Right atrium auricular region (tissue), 2 donors: ENCODE data around the gene ZC3H13. TPM values are rescaled to one million over a fixed set of nuclear protein-coding genes. Genes with fewer than 3 reads are reported as not detected.

ENCODE experiments used
- DNase-seq: peaks from one replicate; pipeline ENCODE4 v3.0.0-alpha.2; 2019; ENCODE audit warnings: low spot score
- H3K27ac ChIP-seq, 2 donors: fragments of 200-600 bp; sonication (generic); 1 replicate in 1 of 2; 2 replicates in 1 of 2; pipeline ENCODE4 v1.5.1; 2016 to 2019
- H3K27me3 ChIP-seq, 2 donors: fragments of 200-600 bp; sonication (generic); one replicate each; pipeline versions ENCODE4 v1.5.1 to v1.6.0; 2017 to 2019
- H3K36me3 ChIP-seq: fragments of 200-600 bp; sonication (generic); one replicate; pipeline ENCODE4 v1.5.1; 2016
- H3K4me1 ChIP-seq, 2 donors: fragments of 200-600 bp; sonication (generic); one replicate each; pipeline versions ENCODE4 v1.5.1 to v1.6.0; 2017 to 2019
- H3K4me3 ChIP-seq, 2 donors: fragments of 200-600 bp; sonication (generic); 1 replicate in 1 of 2; 2 replicates in 1 of 2; pipeline ENCODE4 v1.5.1; 2017 to 2019; ENCODE audit warnings: mild to moderate bottlenecking in 1 of 2, moderate library complexity in 1 of 2
- H3K9me3 ChIP-seq, 2 donors: fragments of 200-600 bp; sonication (generic); one replicate each; pipeline ENCODE4 v1.5.1; 2019
- total RNA-seq, 2 donors: library from RNA; depleted of rRNA; stranded (reverse); fragments of >200 nt; gene quantifications; one replicate each; pipeline ENCODE4 v1.1.0, GENCODE V29; 2016
- TF ChIP-seq, protein P1 (sequence below), 2 donors: fragments of 200-600 bp; sonication (generic); IDR thresholded peaks; one replicate each; pipeline ENCODE4 v1.5.1; 2019; ENCODE audit warnings: antibody characterized with exemption in 2 of 2

The ZC3H13 gene
- total RNA-seq, 2 donors from 2014 or later = 18.2 to 21.0 TPM

DNA sequence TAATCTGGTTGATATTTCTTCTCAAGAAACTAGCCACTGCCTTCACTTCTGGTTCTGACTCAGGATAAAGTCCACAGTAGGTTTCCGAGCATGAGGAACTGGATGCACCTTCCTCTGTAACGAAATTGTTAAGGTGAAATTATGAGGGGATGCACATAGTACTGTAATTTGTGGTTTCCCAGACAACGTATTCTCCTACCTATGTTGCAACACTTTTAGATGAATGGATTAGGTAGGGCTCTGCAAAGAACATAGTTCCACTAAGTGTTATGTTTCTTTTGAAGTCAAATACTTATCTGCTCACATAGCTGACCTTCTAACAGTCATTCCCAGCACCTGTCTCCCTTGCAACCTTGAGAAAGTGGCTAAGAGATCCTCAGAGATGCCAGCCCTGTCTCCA, 5.7 kb upstream of the ZC3H13 start:
- Histone ChIP-seq H3K4me3 (no peak overlapping the region), H3K36me3 (no peaks in the 10 kb centered on the region), H3K9me3 (no peaks in the 10 kb centered on the region), H3K27ac (no peak overlapping the region), H3K27me3 (no peaks in the 10 kb centered on the region), H3K4me1 (peaks cover 0 to 5% of the 10 kb centered on the region in 2 donors)
- no peak for DNase-seq
- TF ChIP-seq, protein P1, sequence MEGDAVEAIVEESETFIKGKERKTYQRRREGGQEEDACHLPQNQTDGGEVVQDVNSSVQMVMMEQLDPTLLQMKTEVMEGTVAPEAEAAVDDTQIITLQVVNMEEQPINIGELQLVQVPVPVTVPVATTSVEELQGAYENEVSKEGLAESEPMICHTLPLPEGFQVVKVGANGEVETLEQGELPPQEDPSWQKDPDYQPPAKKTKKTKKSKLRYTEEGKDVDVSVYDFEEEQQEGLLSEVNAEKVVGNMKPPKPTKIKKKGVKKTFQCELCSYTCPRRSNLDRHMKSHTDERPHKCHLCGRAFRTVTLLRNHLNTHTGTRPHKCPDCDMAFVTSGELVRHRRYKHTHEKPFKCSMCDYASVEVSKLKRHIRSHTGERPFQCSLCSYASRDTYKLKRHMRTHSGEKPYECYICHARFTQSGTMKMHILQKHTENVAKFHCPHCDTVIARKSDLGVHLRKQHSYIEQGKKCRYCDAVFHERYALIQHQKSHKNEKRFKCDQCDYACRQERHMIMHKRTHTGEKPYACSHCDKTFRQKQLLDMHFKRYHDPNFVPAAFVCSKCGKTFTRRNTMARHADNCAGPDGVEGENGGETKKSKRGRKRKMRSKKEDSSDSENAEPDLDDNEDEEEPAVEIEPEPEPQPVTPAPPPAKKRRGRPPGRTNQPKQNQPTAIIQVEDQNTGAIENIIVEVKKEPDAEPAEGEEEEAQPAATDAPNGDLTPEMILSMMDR (IDR thresholded peaks at IDR 0.05) = no peak

DNA sequence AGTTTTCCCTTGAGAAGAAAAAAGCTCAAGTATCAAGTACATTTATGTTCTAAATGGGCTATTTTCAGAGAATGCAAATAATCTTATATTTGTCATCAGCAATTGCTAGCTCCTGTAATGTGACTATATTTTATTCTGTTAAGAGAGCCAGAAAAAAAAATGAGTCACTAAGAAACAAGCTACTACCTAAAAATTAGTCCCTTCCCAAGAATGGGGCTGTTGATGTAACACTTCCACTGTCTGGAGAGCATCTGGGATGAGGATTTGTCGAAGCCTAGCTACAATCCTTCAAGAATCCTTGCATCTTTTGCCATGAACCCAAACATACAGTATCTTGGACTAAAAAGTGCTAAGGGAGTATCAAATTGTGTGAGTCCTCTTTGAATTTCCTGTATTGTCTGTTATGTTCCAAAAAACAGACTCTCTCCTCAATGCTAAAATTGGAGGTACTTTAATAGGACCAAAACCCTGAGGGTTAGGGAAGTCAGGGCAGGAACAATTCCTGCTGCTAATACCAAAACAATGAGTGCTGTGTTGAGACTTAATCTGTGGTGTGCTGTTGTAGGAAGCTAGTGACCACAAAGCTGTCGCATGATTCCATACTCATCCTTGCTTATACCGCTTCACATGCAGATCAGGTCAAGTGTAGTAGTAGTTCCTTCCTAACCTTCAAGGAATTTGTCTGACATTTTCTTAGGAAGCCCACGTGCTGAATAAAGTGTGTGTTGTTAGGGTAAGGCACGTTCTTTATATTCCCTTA, 4.9 kb upstream of the ZC3H13 start:
- H3K9me3 ChIP-seq = no peaks in the 10 kb centered on the region
- peaks cover 0 to 9% of the 10 kb centered on the region in 2 donors for H3K4me1 ChIP-seq
- no peaks in the 10 kb centered on the region for H3K36me3 ChIP-seq
- no peak overlapping the region for H3K27ac ChIP-seq
- DNase-seq = no peak
- H3K4me3 ChIP-seq = no peak overlapping the region
- H3K27me3 ChIP-seq = no peaks in the 10 kb centered on the region
- TF ChIP-seq, protein P1 (IDR thresholded peaks at IDR 0.05) = no peak

DNA sequence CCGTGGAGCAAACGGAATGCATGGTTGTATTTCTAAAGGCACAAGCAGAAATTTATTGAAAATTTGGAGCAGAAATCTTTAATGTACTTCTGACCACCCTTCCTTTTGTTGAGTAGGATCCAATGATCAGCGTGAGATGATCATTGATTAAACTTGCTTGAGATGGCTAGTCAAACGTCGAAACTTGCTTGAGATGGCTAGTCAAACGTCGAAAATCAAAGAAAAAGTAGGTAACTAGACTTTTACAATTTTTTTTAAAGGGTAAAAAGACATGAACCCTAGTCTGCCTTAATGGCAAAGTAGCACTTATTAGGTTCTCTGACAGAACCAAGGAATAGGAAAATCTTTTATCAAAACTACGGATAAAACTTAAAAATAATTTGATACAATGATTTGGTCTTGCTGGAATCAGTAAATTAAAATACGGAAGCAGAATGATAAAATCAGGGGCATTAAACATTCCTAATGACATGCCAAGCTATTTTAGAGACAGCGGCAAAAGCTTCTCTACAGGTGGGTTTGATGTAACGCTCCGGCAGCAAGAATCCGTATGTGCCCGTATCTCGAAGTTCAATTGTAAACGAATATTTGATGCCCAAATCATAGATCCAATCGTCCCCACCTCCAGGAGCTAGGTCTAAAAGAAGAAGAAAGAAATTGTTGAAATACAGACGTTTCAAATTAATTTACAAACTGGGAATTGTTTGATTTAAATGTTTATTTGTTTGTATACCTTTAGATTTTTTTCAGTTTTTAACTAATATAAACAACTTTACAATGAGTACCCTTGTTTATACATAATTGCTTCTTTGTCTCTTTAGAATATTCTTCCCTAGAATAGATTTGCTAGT, 841 bp upstream of the ZC3H13 start:
- TF ChIP-seq, protein P1 (IDR thresholded peaks at IDR 0.05) = no peak
- H3K4me3 ChIP-seq = peak overlapping the region; percentile 95 to 97
- H3K9me3 ChIP-seq = no peaks in the 10 kb centered on the region
- peak overlapping the region; percentile 95 to 96 for H3K27ac ChIP-seq
- DNase-seq = no peak
- H3K36me3 ChIP-seq = no peaks in the 10 kb centered on the region
- peaks cover 0 to 29% of the 10 kb centered on the region in 2 donors for H3K4me1 ChIP-seq
- H3K27me3 ChIP-seq = no peaks in the 10 kb centered on the region

DNA sequence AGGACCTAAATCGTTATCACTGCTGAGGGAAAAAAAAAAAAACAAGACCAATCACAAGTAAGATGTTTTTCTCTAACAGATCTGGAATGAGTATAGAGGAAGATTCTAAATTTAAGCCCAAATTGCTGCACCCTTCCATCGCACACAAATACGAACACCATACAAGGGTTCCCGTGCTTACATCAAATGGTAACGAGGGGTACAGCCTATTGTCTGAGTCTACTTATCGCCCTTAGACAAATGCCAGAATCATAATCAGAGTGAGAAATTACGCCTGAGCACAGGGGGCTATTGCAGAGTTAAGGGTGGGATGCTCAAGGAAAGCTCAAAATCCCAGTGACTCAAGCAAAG, 603 bp downstream of the ZC3H13 start:
- TF ChIP-seq, protein P1 (IDR thresholded peaks at IDR 0.05) = no peak
- DNase-seq = no peak
- Histone ChIP-seq H3K27me3 (no peaks in the 10 kb centered on the region), H3K4me1 (peaks cover 0 to 29% of the 10 kb centered on the region in 2 donors), H3K4me3 (peak overlapping the region; percentile 95 to 97), H3K36me3 (no peaks in the 10 kb centered on the region), H3K9me3 (no peaks in the 10 kb centered on the region), H3K27ac (peak overlapping the region; percentile 95 to 96)

DNA sequence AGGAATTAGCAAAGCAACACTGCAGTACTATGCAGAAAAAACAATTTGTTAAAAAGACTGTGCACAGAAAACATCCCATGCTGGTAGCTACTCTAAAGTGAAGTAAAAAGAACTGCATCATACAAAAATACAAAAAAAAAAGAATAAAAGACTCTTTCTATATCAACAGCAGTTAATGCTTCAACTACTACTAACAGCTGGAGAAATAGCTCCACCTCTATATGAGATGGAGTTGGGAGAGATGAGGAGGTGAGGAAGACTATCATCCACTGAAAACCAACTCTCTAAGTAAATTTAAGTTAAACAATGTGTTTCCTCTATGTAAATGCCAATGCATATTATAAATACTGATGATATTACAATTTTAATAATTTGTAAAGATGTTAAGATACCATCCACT, 1.8 kb downstream of the ZC3H13 start:
- H3K9me3 ChIP-seq = no peaks in the 10 kb centered on the region
- H3K4me1 ChIP-seq = peaks cover 0 to 29% of the 10 kb centered on the region in 2 donors
- no peak overlapping the region for H3K4me3 ChIP-seq
- DNase-seq = no peak
- no peak overlapping the region for H3K27ac ChIP-seq
- H3K27me3 ChIP-seq = no peaks in the 10 kb centered on the region
- TF ChIP-seq, protein P1 (IDR thresholded peaks at IDR 0.05) = no peak
- H3K36me3 ChIP-seq = no peaks in the 10 kb centered on the region
